Measurements from ENCODE around the gene FAM13A.
A peak's percentile ranks its signal among the peaks of the same experiment; 100 is the strongest.
"Not testable (repeated sequence)": the region's sequence is repeated elsewhere in the genome, so short reads cannot be mapped to it uniquely, and the experiment has no call there.

The FAM13A gene

DNA sequence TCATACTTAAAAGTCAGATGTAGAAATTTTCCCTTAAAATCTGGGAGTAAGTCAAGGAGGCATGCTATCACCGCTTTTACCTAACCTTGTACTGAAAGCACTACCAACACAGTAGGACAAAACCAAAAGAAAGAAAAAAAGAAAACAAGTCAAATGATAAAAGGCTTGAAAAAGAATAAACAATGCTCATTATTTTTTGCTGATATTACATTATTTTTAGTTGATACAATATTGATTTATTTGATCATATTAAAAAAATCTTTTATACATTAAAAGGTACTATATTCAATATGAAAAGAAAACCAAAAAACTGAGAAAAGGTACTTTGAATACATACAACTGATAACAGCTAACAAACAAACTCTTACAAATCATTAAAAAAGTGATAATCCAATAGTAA, 164.3 kb downstream of the FAM13A start:
- DNase-seq: no peak

DNA sequence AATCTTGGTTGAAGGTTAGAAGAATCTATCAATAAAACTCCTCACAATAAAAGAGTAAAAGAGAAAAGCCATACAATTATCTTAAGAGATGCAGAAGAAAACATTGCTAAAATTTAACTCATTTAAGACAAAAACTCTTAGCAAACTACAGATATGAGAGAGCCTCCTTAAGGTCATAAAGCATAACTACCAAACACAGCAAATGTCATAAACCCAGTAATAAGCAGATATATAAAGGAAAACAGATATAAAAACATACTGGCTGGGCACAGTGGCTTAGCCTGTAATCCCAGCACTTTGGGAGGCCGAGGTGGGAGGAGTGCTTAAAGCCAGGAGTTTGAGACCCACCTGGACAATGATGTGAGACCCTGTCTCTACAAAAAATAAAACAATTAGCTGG, 165.3 kb downstream of the FAM13A start:
- DNase-seq: no peak

DNA sequence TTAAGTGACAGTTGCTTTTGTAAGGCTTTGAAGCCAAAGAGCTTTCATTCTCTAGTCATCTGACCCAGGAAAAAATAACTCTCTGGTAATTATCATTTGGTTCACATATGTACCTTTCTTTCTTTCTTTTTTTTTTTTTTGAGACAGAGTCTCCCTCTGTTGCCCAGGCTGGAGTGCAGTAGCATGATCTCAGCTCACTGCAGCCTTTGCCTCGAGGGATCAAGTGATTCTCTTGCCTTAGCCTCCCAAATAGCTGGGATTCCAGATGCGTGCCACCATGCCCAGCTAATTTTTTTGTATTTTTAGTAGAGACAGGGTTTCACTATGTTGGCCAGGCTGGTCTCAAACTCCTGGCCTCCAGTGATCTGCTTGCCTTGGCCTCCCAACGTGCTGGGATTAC, 169.6 kb downstream of the FAM13A start:
- DNase-seq: not testable (repeated sequence)

DNA sequence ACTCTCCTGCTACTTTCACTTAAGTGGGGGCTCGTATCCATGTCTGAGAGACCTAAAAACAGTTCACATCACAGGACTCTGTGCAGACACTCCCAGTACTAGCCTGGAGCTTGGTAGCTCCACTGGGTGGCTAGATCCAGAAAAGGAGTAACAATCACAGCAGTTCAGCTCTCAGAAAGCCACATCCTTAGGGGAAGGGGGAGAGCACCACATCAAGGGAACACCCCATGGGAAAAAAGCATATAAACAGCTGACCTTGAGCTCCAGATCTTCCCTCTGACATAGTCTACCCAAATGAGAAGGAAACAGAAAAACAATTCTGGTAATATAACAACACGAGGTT, 175.8 kb downstream of the FAM13A start:
- no peak for DNase-seq

DNA sequence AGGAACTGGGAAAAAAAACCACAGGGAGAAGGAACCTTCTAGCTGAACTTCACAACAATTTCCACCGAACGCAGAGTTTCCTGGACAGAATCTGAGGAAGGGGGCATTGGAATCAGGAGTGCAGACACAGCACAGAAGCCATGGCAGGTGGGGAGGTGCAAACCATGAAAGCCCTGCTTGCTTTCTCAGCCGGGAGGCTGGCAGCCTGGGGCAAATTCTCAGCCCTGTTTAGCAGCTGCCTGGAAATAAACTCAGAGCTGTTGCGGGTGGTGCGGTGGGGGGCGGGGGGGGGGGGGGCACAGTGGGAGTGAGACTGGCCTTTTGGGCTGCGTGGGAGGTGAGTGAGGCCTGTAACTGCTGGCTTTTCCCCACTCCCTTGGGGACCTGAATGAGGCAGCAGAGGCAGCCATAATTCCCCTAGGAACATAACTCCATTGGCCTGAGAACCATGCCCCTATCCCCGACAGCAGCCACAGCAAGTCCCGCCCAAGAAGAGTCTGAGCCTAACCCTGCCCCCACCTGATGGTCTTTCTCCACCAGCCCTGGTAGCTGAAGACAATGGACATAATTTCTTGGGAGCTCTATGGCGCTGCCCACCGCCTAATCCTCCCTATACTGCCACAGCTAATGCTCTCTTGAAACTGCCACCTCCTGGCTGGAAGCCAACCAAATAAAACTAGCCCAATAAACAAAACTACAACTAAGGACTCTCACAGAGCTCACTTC, 176.3 kb downstream of the FAM13A start:
- DNase-seq: no peak

DNA sequence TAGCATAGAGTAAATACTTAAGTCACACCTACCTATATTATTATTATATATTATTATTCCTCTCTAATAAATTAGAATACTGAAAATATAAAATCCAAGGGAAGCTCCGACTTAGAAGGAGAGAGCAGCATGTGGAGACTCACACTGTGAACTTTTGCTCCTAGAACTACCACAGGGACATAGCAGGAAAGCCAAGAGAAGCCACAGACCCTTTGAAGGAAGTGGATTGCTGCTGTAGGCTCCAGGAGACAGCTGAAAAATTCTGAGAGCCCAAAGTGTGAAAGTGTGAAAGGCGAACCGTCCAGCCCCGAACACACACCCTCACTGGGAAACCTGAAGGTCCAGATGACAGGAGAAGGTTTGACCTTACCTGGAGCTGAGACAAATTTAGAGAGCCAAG, 177.0 kb downstream of the FAM13A start:
- DNase-seq: no peak

DNA sequence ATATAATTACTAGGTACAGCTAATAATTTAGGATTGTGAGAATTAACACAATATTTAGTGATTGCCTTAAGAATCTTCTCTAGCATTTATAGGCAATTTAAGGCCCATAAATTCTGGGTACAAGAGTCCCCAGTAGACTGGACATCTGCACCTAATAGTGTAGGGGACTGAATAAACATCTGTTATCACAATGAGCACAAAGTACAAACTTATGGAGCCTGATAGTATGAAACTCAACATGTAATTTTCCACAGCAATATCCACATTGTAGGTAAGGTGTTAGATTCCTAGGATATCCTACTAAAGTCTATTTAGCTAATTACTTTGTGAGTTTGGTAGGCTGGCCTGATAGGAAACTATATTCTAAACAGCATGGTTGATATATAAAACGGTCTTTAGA, 178.3 kb downstream of the FAM13A start:
- no peak for DNase-seq

DNA sequence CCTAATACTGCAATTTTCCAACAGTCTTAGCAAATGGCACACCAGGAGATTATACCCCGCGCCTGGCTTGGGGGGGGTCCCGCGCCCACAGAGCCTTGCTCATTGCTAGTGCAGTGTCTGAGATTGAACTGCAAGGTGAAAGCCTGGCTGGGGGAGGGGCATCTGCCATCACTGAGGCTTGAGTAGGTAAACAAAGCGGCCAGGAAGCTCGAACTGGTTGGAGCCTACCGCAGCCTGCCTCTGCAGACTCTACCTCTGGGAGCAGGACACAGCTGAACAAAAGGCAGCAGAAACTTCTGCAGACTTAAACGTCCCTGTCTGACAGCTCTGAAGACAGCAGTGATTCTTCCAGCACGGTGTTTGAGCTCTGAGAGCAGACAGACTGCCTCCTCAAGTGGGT, 186.6 kb downstream of the FAM13A start:
- no peak for DNase-seq

DNA sequence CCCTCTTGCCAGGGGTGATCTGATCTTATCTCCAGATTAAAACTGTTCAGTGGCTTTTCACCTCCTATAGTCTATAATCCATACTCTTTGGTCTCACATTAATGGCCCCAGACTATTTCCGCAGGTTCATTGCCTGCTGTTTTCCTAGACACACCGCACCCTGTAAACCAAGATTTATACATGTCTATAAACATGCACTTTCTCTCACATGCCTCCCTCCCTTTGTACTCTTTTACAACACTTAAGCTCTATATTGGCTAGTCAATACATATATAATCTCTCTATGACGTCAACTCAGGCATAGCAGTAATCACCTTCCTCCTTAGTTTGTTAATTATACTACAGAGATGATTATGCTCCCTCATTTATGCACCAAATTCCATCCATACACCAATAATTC, 188.5 kb downstream of the FAM13A start:
- DNase-seq: no peak

DNA sequence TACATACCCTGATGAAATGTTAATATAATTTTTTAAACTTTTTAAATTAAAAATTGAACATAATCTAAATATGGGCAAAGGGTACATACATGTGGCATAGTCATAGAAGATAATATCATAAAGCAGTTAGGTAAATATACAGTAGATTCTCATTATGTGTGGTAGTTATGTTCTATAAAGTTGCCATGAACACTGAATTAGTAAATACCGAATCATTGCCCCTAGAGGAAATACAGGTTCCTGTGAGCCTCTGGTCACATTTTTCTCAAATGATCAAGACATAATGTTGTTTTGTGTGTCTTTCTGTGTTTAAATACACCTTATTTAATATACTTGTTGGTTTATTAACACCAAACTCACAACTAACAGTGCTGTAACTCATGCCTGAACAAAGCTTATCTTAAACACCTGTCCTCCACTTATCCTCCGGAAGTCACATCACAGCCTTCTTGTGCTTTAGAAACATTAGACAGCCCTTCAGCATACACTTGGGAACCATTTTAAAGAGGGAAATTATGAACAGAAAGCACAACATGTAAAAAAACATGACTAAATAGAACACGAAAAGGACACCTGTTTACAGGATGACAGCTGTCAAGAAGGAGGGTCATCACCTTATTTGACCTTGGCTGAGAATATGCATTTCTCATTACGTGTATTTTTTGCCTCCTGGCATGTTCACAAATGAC, 190.0 kb downstream of the FAM13A start:
- DNase-seq: no peak

DNA sequence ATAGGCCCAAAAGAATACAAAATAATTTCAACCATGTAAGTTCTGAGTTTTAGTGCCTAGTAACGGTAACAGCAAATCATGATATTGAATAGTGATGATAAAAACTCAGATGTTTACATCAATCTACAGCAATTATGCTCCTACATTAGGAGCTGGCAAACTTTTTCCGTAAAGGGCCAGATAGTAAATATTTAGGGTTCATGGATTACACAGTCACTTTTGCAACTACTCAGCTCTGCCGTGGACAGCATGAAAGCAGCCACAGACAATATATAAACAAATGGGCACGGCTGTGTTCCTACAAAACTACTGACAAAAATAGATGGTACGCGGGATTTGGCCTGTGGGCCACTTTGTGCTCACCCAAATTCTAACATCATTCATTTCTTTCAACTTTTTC, 191.5 kb downstream of the FAM13A start:
- DNase-seq: no peak

DNA sequence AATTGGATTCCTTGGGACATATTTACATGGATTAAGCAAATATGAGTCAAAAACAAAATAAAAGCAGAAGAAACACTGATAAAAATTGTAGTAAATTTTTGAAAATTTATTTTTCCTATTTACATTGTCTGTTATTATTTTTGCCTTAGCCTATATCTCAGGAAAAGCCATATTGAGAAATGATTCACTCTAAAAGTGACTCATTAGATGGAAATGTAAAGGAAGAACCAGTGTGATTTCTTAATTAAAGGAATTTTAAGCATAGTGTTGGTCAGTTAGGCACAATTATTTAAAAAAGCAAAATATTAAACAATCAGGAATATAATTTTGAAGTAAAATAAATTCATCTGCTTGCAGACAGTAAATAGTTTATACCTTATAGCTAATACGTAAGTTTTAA, 191.9 kb downstream of the FAM13A start:
- DNase-seq: no peak

DNA sequence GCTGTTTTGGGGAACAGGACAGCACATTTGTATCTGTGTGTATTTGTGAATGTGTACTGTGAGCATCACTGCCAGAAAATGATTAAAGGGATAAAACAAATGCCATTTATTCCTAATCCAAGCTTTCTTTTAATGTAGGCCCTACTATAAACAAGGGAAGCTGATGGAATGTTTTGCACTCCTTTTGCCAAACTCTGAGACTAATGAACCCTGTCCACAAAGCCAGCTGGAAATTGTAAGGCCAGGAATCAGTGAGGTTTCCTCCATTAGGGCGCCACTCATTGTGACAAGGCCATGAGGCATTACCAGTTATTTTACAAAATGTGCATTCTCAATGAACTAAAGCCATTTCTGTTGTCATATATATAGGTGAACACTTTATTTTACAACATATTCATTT, 196.4 kb downstream of the FAM13A start:
- no peak for DNase-seq

DNA sequence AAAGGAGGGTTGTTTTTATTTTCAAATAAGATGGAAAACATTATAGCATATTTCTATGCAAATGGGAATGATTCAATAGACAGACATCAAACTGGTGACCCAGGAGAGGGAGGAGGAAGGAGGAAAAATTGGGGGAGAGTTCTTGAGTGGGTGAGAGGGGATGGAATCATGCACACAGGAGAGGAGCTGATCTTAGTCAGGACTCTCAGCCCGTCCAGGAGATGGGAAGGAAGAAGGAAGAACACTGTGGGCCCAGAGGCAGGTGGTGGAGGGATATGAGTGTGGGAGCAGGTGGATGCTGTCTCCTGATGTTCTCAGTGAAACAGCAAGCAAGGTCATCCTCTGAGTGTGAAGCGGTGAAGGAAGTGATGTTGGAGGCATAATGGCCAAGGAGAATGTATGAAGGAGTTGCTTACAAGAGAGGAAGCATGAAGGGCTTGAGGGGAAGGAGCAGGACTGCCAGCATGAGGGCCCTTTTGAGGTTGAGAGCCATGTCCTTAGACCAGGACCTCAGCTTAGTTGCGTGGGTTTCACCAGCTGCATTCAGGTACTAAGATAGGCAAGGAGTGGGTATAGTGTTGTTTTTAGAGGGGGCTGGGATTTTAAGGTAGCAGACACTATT, 197.7 kb downstream of the FAM13A start:
- DNase-seq: no peak

DNA sequence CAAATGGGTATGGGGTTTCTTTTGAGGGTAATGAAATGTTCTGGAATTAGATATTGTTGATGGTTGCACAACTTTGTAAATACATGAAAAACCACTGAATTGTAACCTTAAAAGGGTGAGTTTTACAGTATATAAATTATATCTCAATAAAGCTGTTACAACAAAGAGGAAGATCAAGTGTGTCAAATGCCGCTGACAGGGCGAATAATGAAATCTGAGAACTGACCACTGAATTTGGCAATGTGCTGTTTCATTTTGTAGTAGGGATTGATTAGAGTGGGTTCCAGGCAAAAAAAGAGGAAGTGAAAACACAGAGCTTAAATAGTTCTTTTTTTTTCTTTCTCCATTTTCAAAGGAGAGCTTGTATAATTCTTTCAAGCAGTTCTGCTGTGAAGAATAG, 198.2 kb downstream of the FAM13A start:
- no peak for DNase-seq

DNA sequence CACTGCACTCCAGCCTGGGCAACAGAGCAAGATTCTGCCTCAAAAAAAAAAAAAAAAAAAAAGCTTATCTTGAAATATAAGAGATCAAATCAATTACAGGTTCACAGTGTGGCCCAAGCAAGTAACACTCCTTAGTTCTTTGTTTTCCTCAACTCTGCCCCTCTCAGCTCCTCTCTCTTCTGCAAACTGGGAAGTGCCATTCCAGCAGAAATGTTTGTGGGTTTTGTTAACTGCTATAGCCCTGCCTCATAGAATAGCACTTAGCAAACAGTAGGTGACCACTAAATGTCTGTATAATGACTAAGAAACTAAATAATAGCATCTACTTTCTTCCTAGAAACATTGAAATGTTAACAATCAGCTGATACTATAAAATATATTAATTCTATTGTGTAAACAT, 199.4 kb downstream of the FAM13A start:
- DNase-seq: no peak

DNA sequence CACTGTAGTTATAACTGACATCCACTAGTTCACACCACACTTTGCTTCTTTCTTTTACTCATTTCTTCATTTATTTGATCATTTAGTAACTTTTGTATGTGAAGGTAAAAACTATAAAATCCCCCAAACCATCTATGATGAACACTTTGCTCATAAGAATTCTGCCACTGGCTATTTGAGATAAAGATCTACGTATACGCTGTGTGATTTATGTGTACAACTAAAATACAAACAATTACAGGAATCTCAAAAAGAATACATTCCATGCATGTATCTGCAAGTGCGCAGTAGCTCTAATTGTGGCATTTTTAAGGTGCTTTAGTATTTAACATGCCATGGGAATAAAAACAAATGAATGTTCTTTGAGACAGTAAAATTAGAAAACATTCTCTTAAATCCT, 202.5 kb downstream of the FAM13A start:
- DNase-seq: no peak

DNA sequence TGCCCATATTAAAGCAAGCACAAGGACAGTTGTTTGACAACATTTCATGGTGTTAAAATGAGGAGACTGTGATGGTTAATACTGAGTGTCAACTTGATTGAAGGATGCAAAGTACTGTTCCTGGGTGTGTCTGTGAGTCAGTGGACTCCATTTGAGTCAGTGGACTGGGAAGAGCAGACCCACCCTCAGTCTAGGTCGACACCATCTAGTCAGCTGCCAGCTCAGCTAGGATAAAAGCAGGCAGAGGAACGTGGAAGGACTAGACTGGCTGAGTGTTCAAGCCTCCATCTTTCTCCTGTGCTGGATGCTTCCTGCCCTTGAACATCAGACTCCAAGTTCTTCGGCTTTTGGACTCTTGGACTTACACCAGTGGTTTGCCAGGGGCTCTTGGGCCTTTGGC, 203.4 kb downstream of the FAM13A start:
- not testable (repeated sequence) for DNase-seq

DNA sequence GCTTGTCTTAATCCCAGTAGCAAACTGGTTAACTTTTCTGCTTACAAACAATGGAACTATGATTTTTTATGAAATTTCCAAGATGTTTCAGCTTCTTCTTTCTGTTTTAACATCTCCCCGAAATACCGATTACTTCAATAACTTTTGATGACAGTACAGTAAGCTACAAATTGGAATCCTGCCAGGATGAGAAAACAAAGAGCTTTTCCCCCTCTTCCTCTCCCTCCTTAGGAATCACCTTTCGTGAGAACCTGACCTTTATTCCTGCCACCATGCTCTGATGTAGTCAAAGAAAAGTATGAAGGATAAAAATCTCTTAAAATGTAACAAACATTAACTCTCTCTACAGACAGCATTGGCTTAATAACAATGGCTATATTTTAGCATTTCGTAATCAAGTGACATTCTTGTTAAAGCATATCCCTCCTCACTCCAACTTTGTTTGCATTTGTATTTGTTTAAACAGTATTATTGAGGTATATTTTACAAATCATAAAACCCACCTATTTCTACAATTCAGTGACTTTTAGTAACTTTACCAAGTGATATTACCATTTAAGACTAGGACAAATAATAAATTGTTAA, 210.7 kb downstream of the FAM13A start:
- DNase-seq: peak; percentile 28

DNA sequence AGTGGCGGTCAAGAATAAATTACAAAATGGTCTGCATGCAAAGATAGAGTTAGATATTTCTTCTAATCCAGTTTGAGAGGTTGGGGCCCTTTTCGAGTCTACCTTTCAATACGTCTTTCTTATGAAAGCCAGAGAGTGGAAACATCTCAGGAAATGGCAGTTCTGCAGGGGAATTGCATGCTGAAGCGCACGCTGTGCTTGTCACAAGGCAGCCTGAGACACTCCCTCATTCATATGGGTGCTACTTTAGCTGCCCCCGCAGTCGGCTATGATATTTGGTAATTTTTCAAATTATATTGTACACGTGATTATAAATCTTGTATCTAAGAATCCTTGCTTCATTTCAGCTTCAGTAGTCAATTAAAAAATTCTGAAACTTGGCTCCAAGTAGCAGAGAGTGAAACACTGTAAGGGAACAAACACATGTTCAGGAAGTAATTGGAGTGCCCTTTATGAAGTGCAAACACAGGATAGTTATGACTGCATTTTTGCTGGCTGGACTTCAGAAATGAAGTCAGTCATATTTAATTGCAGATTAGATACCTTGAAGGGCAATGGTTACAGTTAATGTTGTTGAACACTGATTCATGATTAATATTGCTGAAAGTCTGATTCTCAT, 213.8 kb downstream of the FAM13A start:
- no peak for DNase-seq

DNA sequence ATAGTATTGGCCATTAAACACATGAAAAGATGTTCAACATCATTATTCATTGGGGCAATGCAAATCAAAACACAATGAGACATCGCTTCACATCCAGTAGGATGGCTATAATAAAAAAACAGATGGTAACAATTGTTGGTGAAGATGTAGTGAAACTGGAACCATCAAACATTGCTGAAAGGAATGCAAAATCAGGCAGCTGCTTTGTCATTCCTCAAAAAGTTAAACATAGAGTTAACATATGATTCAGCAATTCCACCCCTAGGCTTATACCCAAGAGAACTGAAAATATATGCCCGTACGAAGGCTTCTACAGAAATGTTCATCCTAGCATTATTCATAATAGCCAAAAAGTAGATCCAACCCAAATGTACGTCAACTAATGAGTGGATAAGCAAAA, 215.3 kb downstream of the FAM13A start:
- DNase-seq: peak; percentile 84

DNA sequence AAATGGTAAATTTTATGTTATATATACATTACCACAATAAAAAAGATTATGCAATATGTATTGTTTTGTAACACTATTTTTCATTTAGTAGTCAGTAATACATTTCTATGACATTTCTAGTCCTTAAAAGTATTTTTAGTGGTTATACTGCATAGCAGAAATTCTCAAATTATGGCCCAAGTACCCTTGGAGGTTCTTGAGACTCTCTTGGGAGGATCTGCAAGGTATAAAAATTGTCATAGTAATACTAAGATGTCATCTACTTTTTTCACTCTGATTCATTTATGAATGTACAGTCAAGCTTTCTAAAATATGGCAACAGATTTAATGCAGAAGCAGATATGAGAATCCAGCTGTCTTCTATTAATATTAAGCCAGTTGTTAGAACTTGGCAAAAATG, 220.8 kb downstream of the FAM13A start:
- peak; percentile 58 for DNase-seq

DNA sequence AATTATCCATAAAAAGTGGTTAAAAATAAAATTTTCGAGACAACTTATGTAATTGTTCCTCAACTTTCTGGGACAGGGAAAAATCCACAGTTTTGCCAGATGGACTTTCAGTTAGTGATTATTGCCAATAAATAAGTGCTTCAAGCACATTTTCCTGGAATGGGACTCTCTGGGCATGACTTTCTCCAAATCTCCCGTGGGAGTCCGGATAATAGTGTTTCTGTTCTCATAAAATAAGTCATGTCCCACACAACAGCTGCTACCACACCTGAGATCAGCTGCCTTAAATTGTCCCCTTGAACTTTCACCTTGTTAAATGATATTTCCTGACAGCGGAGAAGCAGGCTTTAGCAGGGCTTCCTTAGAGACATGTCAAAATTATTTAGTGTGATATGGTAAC, 226.0 kb downstream of the FAM13A start:
- no peak for DNase-seq

DNA sequence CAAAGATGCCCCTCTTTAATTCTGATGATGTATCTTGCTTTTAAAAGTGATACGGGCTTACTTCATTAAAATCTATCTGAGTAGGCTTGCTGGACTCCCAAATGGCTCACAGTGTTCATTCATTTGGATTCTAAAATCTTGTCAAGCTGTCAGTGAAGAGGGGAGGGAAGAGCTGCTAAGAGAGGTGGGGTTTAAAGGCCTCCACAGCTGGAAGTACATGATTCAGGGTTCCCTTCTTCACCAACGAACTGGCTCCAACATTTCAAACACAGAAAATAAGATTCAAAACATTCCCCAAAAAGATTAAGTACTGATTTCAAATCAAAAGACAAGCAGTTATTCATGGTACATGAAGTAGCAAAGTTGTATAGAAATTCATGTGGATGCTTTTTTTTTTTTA, 226.4 kb downstream of the FAM13A start:
- DNase-seq: no peak

Data from fibroblast of upper back skin (primary cell).